Ramos (cell line): Measurements from ENCODE around the gene EFNA3.
"Not testable (repeated sequence)": the region's sequence is repeated elsewhere in the genome, so short reads cannot be mapped to it uniquely, and the experiment has no call there.

Experiments used
- in situ Hi-C: fragments of 300-500 bp; cut with MboI; formaldehyde crosslinking; loops from one replicate; pipeline ENCODE4 v1.14.3; 2022; ENCODE audit warnings: low sequenced_read_pairs; ENCODE audit not compliant: unreplicated experiment

EFNA3 gene

GRCh38 chr1:155103325-155103724 is 24.7 kb downstream of the EFNA3 start:
- in situ Hi-C loops, result no loop called here

- in situ Hi-C loops, result no loop called here
Observed at GRCh38 chr1:155104605-155105534, 26.2 kb downstream of the EFNA3 start.

- in situ Hi-C loops, result no loop called here
Observed at GRCh38 chr1:155105604-155106011, 27.0 kb downstream of the EFNA3 start.

GRCh38 chr1:155106862-155107261 is 28.2 kb downstream of the EFNA3 start:
- in situ Hi-C loops, result no loop called here

GRCh38 chr1:155107309-155108264 is 28.9 kb downstream of the EFNA3 start:
- in situ Hi-C loops, result no loop called here

- in situ Hi-C loops, result no loop called here
Observed at GRCh38 chr1:155108296-155108695, 29.7 kb downstream of the EFNA3 start.

- in situ Hi-C loops, result no loop called here
Observed at GRCh38 chr1:155110381-155110780, 31.7 kb downstream of the EFNA3 start.

- in situ Hi-C loops, result no loop called here
Observed at GRCh38 chr1:155110826-155111225, 32.2 kb downstream of the EFNA3 start.

- in situ Hi-C loops, result no loop called here
Observed at GRCh38 chr1:155113450-155113980, 34.9 kb downstream of the EFNA3 start.

- in situ Hi-C loops, result no loop called here
Observed at GRCh38 chr1:155116113-155116764, 37.6 kb downstream of the EFNA3 start.

GRCh38 chr1:155117610-155118009 is 39.0 kb downstream of the EFNA3 start:
- in situ Hi-C loops, result no loop called here

- in situ Hi-C loops, result not testable (repeated sequence)
Observed at GRCh38 chr1:155118090-155118489, 39.5 kb downstream of the EFNA3 start.

GRCh38 chr1:155120253-155120652 is 41.6 kb downstream of the EFNA3 start:
- in situ Hi-C loops, result no loop called here

- in situ Hi-C loops, result no loop called here
Observed at GRCh38 chr1:155121249-155121648, 42.6 kb downstream of the EFNA3 start.

- in situ Hi-C loops, result no loop called here
Observed at GRCh38 chr1:155122308-155122707, 43.7 kb downstream of the EFNA3 start.

- in situ Hi-C loops, result no loop called here
Observed at GRCh38 chr1:155123801-155124200, 45.2 kb downstream of the EFNA3 start.

- in situ Hi-C loops, result no loop called here
Observed at GRCh38 chr1:155124503-155125463, 46.1 kb downstream of the EFNA3 start.

GRCh38 chr1:155125511-155125945 is 46.9 kb downstream of the EFNA3 start:
- in situ Hi-C loops, result no loop called here

GRCh38 chr1:155125946-155126555 is 47.4 kb downstream of the EFNA3 start:
- in situ Hi-C loops, result no loop called here
